GM19463 (cell line): ENCODE measurements around the gene IFIT2.

ENCODE experiments used
- ATAC-seq: cut with Tn5 transposase; IDR thresholded peaks from one replicate; pipeline ENCODE4 v1.9.1; 2021; ENCODE audit warnings: mild to moderate bottlenecking, moderate library complexity; ENCODE audit not compliant: unreplicated experiment

Gene IFIT2

GRCh38 chr10:89357975-89358374, 56.1 kb downstream of the IFIT2 start:
- no peak for ATAC-seq
